ENCODE results near the gene YWHAH.

- TF ChIP-seq, protein P1, sequence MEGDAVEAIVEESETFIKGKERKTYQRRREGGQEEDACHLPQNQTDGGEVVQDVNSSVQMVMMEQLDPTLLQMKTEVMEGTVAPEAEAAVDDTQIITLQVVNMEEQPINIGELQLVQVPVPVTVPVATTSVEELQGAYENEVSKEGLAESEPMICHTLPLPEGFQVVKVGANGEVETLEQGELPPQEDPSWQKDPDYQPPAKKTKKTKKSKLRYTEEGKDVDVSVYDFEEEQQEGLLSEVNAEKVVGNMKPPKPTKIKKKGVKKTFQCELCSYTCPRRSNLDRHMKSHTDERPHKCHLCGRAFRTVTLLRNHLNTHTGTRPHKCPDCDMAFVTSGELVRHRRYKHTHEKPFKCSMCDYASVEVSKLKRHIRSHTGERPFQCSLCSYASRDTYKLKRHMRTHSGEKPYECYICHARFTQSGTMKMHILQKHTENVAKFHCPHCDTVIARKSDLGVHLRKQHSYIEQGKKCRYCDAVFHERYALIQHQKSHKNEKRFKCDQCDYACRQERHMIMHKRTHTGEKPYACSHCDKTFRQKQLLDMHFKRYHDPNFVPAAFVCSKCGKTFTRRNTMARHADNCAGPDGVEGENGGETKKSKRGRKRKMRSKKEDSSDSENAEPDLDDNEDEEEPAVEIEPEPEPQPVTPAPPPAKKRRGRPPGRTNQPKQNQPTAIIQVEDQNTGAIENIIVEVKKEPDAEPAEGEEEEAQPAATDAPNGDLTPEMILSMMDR (IDR thresholded peaks at IDR 0.05): no peak
- TF ChIP-seq EP300 (IDR thresholded peaks at IDR 0.05): no peak
These were observed 8.1 kb downstream of the YWHAH start for GRCh38 chr22:31952472-31952871.
